Activated CD4-positive, CD25-positive, alpha-beta regulatory T cell treated with anti-CD3 and anti-CD28 coated beads, Interleukin-2, amount 50 U/mL, for 72 hours (primary cell): ENCODE results near the gene FHOD1.
A peak's percentile ranks its signal among the peaks of the same experiment; 100 is the strongest.

ENCODE experiments used
- DNase-seq: peaks from one replicate; pipeline ENCODE4 v3.0.0; 2021

Gene FHOD1

GRCh38 chr16:67206129-67206837, 41.0 kb downstream of the FHOD1 start:
- DNase-seq = no peak

- no peak for DNase-seq
Measured at GRCh38 chr16:67204076-67204475, 43.2 kb downstream of the FHOD1 start.

GRCh38 chr16:67202956-67203493, 44.3 kb downstream of the FHOD1 start:
- no peak for DNase-seq

GRCh38 chr16:67202426-67202825, 44.9 kb downstream of the FHOD1 start:
- DNase-seq = no peak

- no peak for DNase-seq
Measured at GRCh38 chr16:67201411-67202345, 45.6 kb downstream of the FHOD1 start.

GRCh38 chr16:67200491-67200890, 46.8 kb downstream of the FHOD1 start:
- DNase-seq = no peak

GRCh38 chr16:67199808-67200198, 47.5 kb downstream of the FHOD1 start:
- DNase-seq = no peak

GRCh38 chr16:67199011-67199807, 48.1 kb downstream of the FHOD1 start, which contains the start of gene ELMO3:
Gene ELMO3, plus strand, starts transcription at chr16:67199131. Its CDS starts 196 bp downstream, at chr16:67199327.
- DNase-seq = no peak

- no peak for DNase-seq
Measured at GRCh38 chr16:67198238-67198734, 49.0 kb downstream of the FHOD1 start.

GRCh38 chr16:67197704-67198103, 49.6 kb downstream of the FHOD1 start:
- DNase-seq = no peak

GRCh38 chr16:67196881-67197280, 50.4 kb downstream of the FHOD1 start:
- no peak for DNase-seq

- no peak for DNase-seq
Measured at GRCh38 chr16:67195676-67196075, 51.6 kb downstream of the FHOD1 start.

GRCh38 chr16:67194260-67194659, 53.0 kb downstream of the FHOD1 start:
- DNase-seq = no peak

GRCh38 chr16:67193536-67193935, 53.7 kb downstream of the FHOD1 start:
- DNase-seq = no peak

GRCh38 chr16:67192781-67193361, 54.4 kb downstream of the FHOD1 start:
- no peak for DNase-seq

GRCh38 chr16:67191995-67192681, 55.1 kb downstream of the FHOD1 start, which contains the start of gene E2F4:
Gene E2F4, plus strand, starts transcription at chr16:67192155. Its CDS starts 73 bp downstream, at chr16:67192228.
- peak; percentile 88 for DNase-seq

GRCh38 chr16:67191411-67191994, 55.8 kb downstream of the FHOD1 start:
- DNase-seq = no peak

- DNase-seq = no peak
Measured at GRCh38 chr16:67190448-67191399, 56.6 kb downstream of the FHOD1 start.

- no peak for DNase-seq
Measured at GRCh38 chr16:67190041-67190440, 57.2 kb downstream of the FHOD1 start, which contains the start of gene EXOC3L1. Gene EXOC3L1, minus strand, starts transcription at chr16:67190136. Its CDS starts 460 bp downstream, at chr16:67189676.

- no peak for DNase-seq
Measured at GRCh38 chr16:67188798-67189197, 58.5 kb downstream of the FHOD1 start.
